ENCODE measurements around the gene ISCU.

DNA sequence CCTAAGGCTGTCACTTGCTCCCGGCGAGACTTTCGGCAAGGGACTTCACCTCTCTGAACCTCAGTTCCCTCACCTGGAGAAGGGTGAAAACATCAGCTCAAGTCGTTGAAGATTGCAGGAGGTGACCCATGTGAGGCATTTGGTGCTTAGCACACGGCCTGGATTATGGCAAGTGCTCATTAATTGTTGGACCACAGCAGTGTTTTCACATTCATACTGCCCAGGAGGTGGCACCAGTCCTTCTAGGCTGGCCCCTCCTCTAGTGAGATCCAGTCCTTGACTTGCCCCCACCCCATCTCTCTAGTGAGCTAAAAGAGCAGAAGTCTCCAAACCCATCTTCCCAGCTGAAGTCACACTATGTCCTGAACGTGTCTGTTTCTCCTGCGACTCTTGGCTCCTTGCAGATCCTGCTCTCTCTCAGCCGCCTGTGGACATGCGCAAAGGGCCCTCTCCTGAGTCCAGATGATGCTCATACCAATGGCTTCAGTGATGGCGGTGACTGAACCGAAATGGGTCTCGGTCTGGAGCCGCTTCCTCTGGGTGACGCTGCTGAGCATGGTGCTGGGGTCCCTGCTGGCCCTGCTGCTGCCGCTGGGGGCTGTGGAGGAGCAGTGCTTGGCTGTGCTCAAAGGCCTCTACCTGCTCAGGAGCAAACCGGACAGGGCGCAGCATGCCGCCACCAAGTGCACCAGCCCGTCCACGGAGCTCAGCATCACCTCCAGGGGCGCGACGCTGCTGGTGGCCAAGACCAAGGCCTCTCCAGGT, 45.7 kb upstream of the ISCU start:
- TF ChIP-seq EZH2 (IDR thresholded peaks at IDR 0.05; ENCODE audit: low read depth), result no peak
- TF ChIP-seq, protein P1, sequence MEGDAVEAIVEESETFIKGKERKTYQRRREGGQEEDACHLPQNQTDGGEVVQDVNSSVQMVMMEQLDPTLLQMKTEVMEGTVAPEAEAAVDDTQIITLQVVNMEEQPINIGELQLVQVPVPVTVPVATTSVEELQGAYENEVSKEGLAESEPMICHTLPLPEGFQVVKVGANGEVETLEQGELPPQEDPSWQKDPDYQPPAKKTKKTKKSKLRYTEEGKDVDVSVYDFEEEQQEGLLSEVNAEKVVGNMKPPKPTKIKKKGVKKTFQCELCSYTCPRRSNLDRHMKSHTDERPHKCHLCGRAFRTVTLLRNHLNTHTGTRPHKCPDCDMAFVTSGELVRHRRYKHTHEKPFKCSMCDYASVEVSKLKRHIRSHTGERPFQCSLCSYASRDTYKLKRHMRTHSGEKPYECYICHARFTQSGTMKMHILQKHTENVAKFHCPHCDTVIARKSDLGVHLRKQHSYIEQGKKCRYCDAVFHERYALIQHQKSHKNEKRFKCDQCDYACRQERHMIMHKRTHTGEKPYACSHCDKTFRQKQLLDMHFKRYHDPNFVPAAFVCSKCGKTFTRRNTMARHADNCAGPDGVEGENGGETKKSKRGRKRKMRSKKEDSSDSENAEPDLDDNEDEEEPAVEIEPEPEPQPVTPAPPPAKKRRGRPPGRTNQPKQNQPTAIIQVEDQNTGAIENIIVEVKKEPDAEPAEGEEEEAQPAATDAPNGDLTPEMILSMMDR (conservative IDR thresholded peaks at IDR 0.05), result no peak

Data from PC-9 (cell line).